Lower leg skin (tissue), 4 donors: Measurements from ENCODE around the gene PTPN13. TPM values are rescaled to one million over a fixed set of nuclear protein-coding genes. Genes with fewer than 3 reads are reported as not detected.

Source experiments
- DNase-seq, 2 donors: peaks; one replicate each; pipeline ENCODE4 v3.0.0-alpha.2; 2019; ENCODE audit warnings: low spot score in 2 of 2
- H3K4me3 ChIP-seq: fragments of 200-600 bp; sonication (generic); 2 replicates; pipeline ENCODE4 v1.5.1; 2017; ENCODE audit warnings: mild to moderate bottlenecking, low read depth; ENCODE audit not compliant: poor library complexity, severe bottlenecking
- CTCF ChIP-seq, 3 donors: fragments of 450-650 bp; IDR thresholded peaks; one replicate each; pipeline ENCODE4 v1.5.1; 2016; ENCODE audit warnings: antibody characterized with exemption in 3 of 3, mild to moderate bottlenecking in 3 of 3, moderate library complexity in 2 of 3
- POLR2A ChIP-seq, 2 donors: fragments of 450-650 bp; IDR thresholded peaks; one replicate each; pipeline ENCODE4 v1.6.1; 2016 to 2017; ENCODE audit warnings: antibody characterized with exemption in 2 of 2, mild to moderate bottlenecking in 1 of 2, moderate library complexity in 1 of 2
- WGBS, 2 donors: methylation state at CpG; one replicate each; pipeline ENCODE4 v1.1.5; 2018; 5-methylcytosine and 5-hydroxymethylcytosine counted together
- intact Hi-C: fragments of 100-400 bp; cut with DNase I; formaldehyde crosslinking; loops from one replicate; pipeline ENCODE4 v1.15.0; 2023; ENCODE audit warnings: low total_unique reads
- total RNA-seq, 4 donors: library from RNA; depleted of rRNA; stranded (reverse); fragments of >200 nt; gene quantifications; one replicate each; pipeline ENCODE4 v1.1.0, GENCODE V29; 2016

Gene PTPN13
- total RNA-seq, 4 donors from 2014 or later, result 98.7 to 135 (median 113) TPM

GRCh38 chr4:86563416-86563815 lies 30.7 kb upstream of the PTPN13 start:
- H3K4me3 ChIP-seq, result no peak overlapping the region
- WGBS, 2 donors, result 92 to 96% methylated on average over 2 of the region's 2 CpGs
- intact Hi-C loops, result no loop called here
- DNase-seq, result no peak
- TF ChIP-seq CTCF (IDR thresholded peaks at IDR 0.05) (no peak), POLR2A (IDR thresholded peaks at IDR 0.05) (no peak)

GRCh38 chr4:86564795-86565194 lies 29.3 kb upstream of the PTPN13 start:
- 74 to 80% methylated on average over 5 of the region's 5 CpGs for WGBS, 2 donors
- no peak for TF ChIP-seq CTCF (IDR thresholded peaks at IDR 0.05)
- no peak for TF ChIP-seq POLR2A (IDR thresholded peaks at IDR 0.05)
- intact Hi-C loops, result no loop called here
- no peak overlapping the region for H3K4me3 ChIP-seq
- no peak for DNase-seq

- WGBS, 2 donors, result 71 to 81% methylated on average over 2 of the region's 2 CpGs
Measured at GRCh38 chr4:86565651-86566050, 28.5 kb upstream of the PTPN13 start.

GRCh38 chr4:86569103-86569870 lies 24.8 kb upstream of the PTPN13 start:
- no peak for DNase-seq
- intact Hi-C loops, result no loop called here
- 82 to 88% methylated on average over 6 of the region's 6 CpGs for WGBS, 2 donors
- no peak for TF ChIP-seq POLR2A (IDR thresholded peaks at IDR 0.05)
- no peak for TF ChIP-seq CTCF (IDR thresholded peaks at IDR 0.05)
- no peak overlapping the region for H3K4me3 ChIP-seq

More at GRCh38 chr4:86565651-86566050, 28.5 kb upstream of the PTPN13 start:
- TF ChIP-seq CTCF (IDR thresholded peaks at IDR 0.05) (no peak), POLR2A (IDR thresholded peaks at IDR 0.05) (no peak)
- no peak overlapping the region for H3K4me3 ChIP-seq
- intact Hi-C loops, result no loop called here
- DNase-seq, result no peak

GRCh38 chr4:86579941-86580340 lies 14.2 kb upstream of the PTPN13 start:
- H3K4me3 ChIP-seq, result no peak overlapping the region
- intact Hi-C loops, result no loop called here
- DNase-seq, result no peak
- WGBS, 2 donors, result 94 to 95% methylated on average over 6 of the region's 6 CpGs
- no peak for TF ChIP-seq POLR2A (IDR thresholded peaks at IDR 0.05)
- TF ChIP-seq CTCF (IDR thresholded peaks at IDR 0.05), result no peak

- intact Hi-C loops, result no loop called here
Measured at GRCh38 chr4:86582410-86582809, 11.7 kb upstream of the PTPN13 start.

More at GRCh38 chr4:86582410-86582809, 11.7 kb upstream of the PTPN13 start:
- TF ChIP-seq CTCF (IDR thresholded peaks at IDR 0.05), result no peak
- no peak overlapping the region for H3K4me3 ChIP-seq
- 20 to 27% methylated on average over 2 of the region's 2 CpGs for WGBS, 2 donors
- no peak for DNase-seq
